Endothelial cell of umbilical vein (primary cell): Measurements from ENCODE around the gene PXT1.

Source experiments
- CTCF ChIP-seq, 2 donors: IDR thresholded peaks; 1 replicate in 1 of 2; 2 replicates in 1 of 2; pipeline ENCODE4 v1.5.1; 2011; ENCODE audit warnings: low read length in 2 of 2, mild to moderate bottlenecking in 2 of 2, moderate library complexity in 2 of 2, control low read depth in 1 of 2, inconsistent platforms in 1 of 2, low read depth in 1 of 2; ENCODE audit not compliant: insufficient read depth in 1 of 2; ENCODE audit errors: extremely low read depth in 1 of 2
- POLR2A ChIP-seq: IDR thresholded peaks from 2 replicates; pipeline ENCODE4 v1.6.1; 2012; ENCODE audit warnings: low read depth, mild to moderate bottlenecking, control low read depth, low read length
- POLR2AphosphoS5 ChIP-seq: IDR thresholded peaks from 2 replicates; pipeline ENCODE4 v1.6.1; 2012; ENCODE audit warnings: low read depth, mild to moderate bottlenecking, control low read depth, low read length, moderate library complexity; ENCODE audit not compliant: insufficient read depth

- TF ChIP-seq CTCF (IDR thresholded peaks at IDR 0.05; ENCODE audit: extremely low read depth in 1 of 2, insufficient read depth in 1 of 2, low read depth in 1 of 2, low read length in 2 of 2): no peak
- no peak for TF ChIP-seq POLR2AphosphoS5
- no peak for TF ChIP-seq POLR2A
These were observed 48.8 kb upstream of the PXT1 start for GRCh38 chr6:36491378-36491965.
